Stimulated activated CD4-positive, alpha-beta T cell treated with anti-CD3 and anti-CD28 coated beads, Interleukin-1b, Interleukin-23, amount 100 ng/mL, for 1 hour (primary cell): ENCODE measurements around the gene TMEM266.
"Not testable (repeated sequence)": the region's sequence is repeated elsewhere in the genome, so short reads cannot be mapped to it uniquely, and the experiment has no call there.

Experiments
- DNase-seq, 2 donors: peaks; one replicate each; pipeline ENCODE4 v3.0.0-alpha.2; 2020; ENCODE audit warnings: low read depth in 2 of 2

The TMEM266 gene, protein sequence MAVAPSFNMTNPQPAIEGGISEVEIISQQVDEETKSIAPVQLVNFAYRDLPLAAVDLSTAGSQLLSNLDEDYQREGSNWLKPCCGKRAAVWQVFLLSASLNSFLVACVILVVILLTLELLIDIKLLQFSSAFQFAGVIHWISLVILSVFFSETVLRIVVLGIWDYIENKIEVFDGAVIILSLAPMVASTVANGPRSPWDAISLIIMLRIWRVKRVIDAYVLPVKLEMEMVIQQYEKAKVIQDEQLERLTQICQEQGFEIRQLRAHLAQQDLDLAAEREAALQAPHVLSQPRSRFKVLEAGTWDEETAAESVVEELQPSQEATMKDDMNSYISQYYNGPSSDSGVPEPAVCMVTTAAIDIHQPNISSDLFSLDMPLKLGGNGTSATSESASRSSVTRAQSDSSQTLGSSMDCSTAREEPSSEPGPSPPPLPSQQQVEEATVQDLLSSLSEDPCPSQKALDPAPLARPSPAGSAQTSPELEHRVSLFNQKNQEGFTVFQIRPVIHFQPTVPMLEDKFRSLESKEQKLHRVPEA

DNA sequence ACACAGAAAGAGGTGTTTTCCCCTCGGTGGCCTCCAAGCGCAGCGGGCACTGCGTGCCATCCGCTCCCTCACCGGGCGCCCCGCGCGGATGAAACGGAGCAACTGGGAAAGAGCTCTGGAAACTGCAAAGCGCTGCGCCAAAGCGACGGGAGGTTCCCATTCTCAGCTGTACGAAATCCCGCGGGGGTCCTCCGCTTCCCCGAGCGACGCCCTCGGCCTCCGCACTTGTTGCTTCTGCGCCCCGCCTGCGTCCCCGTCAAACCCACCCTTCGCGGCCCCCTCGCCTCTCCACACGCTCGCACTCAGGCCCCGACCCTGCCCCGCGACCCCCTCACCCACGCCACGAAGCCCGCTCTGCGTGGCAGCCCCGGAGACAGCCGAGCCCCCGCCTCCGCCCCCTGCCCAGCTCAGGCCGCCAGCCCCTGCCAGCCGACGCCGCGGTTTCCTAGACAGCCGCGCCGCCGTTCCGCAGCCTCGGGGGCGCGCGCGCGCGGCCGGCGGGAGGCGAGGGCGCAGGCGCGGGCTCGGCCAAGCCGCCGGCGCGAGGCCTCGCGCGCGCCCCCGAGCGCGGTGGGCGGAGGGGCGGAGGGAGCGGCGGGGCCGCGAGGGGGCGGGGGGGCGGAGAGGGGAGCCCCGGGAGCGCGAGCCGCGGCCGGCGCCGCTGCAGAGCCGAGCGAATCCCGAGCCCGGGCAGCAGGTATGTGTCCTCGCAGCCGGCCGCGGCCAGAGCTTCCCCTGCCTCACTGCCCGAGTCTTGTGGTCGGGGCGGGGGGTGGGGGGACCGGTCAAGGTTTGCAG lies at the start of gene TMEM266:
Gene TMEM266, plus strand, starts transcription at position 666 of the 798 bp plus-strand sequence. CDS start 74,279 bp downstream, outside the sequence.
- no peak for DNase-seq

DNA sequence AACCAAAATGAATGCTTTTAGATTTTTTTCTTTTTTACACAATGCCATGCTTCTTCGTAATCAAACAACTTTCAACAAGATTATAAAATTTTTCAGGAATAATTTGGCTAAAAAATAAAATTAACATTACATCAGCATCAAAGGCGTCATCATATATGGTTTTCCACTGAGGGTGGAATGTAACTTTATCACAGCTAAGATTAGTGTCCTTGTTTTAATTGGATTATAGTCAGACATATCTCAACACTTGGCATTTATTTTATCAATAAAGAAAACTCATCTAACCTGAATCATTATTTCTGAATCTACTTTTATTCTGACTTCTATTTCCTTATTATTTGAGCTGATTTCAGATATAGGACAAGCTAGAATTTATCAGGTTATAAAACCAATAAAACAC lies 49.2 kb upstream of the TMEM266 start:
- DNase-seq: no peak

DNA sequence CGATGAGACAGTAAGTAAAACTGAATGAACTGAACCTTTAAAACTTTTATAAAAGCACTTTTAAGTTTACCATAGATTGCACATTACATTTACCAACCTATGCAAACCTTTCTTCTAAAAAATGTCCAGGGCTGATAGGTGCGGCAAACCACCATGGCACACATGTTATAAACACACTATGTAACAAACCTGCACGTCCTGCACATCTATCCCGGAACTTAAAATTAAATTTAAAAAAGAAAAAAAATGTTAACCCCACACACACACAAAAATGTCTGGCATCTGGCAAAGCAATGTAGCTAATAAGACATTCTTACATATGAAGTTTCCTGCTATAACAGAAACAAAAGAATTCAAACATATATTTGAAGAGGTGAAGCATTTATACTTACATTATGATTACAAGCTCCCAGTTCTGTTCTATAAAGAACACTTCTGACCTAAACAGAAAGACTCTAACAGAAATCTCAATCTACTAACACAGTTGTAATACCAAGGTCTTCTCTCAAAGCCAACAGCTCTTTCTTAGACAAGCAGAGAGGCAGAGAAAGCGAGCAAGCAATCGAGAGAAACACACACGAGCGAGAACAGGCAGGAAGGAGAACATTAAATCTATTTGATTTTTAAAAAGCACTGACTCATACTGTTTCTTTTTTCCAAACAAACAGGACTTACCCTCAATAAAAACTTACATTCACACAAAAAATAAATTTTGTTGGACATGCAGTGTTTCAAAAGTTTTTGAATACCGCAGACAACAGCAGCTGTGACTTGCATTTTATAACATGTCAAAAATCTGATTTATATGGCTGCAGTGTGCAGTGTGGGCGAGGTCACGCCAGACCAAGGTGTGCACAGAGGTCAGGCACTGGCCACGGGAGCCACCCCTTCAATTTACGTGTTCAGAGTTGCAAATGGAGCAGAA lies 47.9 kb upstream of the TMEM266 start, which contains the start of gene NRG4:
Gene NRG4, minus strand, starts transcription at position 798 of the 925 bp plus-strand sequence. CDS start 1,194 bp downstream, outside the sequence.
- no peak for DNase-seq

DNA sequence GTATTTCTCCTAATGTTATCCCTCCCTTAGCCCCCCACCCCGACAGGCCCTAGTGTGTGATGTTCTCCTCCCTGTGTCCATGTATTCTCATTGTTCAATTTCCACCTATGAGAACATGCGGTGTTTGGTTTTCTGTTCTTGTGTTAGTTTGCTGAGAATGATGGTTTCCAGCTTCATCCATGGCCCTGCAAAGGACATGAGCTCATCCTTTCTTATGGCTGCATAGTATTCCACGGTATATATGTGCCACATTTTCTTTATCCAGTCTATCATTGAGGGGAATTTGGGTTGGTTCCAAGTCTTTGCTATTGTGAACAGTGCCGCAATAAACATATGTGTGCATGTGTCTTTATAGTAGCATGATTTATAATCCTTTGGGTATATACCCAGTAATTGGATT lies 46.3 kb upstream of the TMEM266 start:
- DNase-seq: not testable (repeated sequence)

DNA sequence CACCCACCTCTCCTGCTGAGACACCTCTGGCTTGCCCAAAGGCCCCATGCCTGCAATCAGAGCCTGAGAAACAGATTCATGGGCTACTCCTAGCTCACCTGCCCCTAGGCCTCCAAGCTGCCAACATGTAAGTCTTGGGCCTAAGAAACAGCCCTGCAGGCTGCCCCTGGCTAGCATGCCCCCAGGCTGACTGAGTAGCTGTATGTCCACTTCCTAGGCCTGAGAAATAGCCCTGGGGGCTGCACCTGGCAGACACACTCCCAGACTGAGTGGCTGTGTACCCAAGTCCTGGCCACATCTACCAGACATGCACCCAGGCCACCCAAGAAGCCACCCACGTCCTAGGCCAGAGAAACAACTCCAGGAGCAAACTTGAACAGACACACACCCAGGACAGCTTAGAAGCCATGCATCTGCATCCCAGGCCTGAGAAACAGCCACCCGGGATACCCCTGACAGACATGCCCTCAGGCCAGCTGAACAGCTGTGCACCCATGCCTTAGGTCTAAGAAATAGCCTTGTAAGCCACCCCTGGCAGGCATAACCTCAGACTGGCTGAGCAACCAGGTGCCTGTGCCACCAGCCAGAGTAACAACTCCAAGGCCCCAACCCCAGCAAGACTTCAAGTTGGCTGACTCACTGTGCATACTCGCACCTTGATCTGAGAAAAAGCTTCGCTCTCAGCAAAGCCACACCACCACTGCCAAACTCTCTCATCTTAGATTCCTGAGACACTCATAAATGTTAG lies 35.6 kb upstream of the TMEM266 start:
- DNase-seq: no peak

DNA sequence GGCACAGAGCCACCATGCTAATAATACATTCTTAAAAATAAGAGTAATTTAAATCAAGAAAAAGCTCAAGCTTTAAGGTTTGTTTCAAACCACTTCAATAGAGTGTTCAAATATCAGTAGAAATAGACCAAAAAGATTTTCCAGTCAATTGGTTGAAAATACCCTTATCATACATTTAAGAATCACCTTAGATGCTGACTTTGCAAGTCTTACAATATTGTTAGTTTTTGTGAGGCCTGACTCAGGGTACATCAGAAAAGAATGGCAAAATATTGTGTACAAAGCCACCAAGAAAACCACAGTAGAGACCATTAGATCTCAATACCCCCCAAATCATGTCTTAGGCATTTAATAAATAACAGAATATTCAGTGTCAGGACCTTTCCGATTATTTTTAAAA lies 27.7 kb upstream of the TMEM266 start:
- no peak for DNase-seq

DNA sequence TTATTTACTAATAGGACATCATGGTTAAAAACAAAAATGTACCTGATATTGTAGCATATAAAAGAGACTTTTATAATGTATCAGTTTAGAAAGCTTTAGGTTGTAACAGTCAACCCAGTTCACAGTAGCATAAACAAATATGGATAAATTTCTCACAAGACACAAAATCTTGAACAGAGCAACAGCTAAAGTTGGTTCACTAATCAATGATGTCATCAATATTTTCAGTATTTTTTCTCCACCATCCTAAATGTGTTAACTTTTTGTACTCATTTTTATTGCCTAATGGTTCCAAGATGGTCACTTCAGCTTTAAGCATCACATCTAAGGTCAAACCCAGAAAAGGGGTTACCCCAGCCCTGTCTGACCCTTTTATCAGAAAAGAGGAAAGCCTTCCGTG lies 26.3 kb upstream of the TMEM266 start:
- no peak for DNase-seq

DNA sequence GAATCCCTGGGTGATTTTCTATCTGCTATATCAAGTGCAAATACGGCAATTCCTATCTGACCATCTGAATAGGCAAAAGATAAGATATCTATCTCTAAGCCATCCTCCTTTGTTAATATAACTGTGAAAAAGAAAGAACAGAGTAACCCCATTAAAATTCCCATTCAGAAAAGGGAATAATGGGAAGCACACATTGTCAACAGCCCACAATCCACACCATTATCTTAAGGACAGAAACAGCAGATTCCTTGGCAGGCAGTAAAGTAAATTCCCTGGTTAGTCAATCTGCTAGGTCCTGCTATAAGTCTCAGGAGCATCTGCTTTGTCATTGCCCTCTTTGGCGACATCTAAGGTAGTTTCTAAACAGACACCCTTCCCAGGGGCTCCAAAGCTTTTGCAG lies 25.7 kb upstream of the TMEM266 start:
- DNase-seq: no peak

DNA sequence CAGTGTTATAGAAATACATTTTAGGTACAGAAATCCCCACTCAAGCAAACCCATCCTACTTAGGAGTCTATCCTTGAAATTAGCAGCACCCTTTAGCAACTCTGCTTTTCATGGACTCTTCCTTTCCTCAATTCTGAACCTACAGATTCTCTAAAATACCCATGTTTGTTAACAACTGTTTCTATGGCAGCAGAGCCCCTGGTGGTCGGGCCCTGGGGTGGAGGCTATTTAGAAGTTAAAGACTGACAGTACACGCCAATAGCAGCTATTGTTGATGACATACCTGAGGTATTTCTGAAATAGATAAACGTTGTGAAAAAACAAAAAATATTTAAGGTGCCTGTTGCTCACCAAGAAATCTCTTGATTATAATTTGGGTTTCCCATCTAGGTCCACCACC lies 24.2 kb upstream of the TMEM266 start:
- no peak for DNase-seq

DNA sequence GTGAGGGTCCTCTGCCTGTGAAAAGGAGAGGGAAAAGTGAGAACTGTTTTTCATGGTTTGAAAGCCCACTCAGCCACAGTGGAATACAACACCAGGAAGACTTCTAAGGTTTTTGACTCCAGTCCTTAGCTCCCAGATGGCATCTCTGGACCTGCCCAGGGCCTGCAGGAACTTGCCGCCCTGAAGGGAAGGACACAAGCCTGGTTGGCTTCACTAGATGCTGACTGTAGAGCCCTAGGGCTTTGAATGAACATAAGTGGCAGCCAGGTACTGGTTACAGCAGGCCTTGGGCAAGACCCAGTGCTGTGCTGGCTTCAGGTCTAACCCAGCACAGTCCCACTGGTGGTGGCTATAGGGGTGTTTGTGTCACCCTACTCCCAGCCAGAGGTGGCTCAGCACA lies 21.3 kb upstream of the TMEM266 start:
- DNase-seq: no peak

DNA sequence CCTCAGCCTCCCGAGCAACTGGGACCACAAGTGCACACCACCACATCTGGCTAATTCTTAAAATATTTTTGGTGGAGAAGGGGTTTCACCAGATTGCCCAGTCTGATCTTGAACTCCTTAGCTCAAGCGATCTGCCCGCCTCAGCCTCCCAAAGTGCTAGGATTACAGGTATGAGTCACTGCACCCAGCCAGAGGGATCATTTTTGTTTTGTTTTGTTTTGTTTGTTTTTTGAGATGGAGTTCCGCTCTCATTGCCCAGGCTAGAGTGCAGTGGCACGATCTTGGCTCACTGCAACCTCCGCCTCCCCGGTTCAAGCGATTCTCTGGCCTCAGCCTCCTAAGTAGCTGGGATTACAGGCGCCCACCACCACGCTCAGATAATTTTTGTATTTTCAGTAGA lies 5.6 kb upstream of the TMEM266 start:
- DNase-seq: not testable (repeated sequence)

DNA sequence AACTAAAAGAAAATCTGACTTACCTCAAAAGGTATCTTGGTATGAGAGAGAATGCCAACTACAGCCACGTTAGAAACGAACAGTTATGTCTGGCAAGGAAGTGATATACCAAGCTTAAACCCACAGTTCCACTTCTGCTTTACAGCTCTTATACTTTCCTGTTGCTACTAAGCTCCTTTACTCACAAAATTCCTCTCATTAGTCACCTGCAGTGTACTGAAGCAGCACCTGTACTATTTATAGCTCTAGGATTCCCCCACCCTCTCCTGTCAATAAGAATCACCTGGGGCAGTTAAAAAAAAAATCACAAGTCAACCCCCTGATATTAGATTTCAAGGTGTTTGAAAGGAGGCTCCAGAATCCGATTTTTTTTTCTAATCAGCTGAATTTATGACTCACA lies 2.9 kb upstream of the TMEM266 start:
- no peak for DNase-seq

DNA sequence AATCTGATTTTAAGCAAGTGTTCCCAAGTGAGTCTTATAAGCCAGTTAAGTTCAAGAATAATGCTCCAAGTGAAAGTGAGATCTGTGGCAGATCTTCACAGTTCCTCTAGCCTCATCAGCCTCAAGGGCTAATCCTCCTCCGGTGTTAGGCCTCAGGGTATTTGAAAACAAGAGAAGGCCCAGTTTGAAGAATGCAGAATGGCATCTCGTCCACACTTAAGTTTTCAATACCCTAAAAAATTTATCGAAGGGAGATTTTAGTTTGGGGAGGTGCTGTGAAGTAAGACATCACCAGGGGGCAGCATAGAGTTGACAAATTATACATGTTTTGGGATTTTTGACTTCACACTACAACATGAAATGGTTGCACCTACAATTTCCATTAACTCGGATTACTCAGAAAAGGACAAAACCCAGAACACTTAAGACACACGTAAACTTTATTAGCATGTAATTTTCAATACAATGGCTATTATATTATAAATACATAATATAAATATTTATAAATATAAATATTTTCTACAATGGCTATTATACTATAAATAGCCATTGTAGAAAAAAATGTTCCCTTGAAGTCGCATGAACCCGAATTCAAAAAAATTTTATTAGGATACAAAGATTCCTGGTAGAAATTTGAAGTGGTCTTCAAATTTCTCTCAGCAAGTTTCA lies 2.3 kb upstream of the TMEM266 start:
- DNase-seq: peak in 1 of 2 donors; percentile 5

DNA sequence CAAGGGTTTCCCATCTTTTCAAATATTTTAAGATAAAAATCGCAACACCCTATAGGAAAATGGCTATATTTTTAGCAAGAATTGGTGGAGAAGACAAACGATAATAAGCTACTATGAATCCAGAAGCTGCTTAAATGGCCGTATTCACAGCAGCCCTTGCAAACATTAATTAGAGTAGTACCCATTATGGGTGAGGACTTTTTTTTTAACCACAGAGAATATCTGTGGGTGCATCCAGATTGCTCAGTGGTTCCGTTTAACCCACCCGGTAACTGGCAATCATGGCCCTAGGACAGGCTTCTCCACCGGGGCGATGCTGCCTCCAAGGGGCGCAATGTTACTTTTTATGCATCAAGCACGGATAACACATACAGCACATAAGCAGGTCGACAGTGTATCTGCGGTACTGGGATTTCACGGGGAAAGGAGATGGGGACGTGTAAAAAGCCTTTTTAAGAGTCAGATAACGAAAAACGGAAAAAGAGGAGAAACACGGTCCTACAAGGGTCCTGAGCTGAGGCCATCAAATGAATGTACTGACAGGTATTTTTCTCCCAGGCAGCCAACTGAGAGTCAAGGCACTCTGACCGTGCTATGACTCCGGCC lies 968 bp upstream of the TMEM266 start:
- DNase-seq: no peak

DNA sequence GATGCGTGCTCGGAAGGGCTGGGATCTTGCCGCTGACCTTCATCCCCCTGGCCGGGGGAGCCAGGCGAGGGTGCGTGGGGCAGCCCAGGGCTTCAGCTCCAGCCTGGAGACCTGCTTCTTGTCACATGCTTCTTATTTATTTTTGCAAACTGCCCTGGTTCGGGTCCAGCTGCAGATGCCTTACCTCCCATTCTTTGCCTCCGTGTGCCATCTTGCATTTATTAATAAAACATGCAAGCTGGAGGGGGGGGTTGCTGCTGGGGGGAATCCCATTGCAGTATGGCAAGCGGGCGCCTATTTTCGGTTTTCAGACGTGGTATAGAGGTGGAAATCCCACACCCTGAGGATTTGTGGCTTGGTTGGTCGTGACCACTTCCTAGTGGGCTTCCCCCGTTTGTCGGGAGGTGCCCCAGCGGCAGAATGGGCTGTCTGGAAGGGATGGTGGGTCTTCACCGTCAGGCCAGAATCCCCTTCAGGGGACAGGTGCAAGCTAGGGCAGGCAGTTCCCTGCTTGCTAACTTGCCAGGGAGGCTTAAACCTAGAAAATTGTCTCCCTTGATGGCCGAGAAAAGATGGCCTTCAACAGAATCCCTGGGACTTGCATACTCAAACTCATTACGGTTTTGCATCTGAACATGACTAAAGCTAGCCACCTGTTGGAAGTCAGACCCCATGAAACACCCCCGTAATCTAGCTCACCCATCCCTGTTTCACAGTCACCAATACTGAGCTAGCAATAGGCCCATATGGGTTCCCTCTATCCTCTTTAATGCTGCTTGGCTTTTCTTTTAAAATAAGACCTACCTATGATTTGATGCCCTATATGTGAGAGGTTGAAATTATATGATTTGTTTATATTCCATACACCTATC lies 569 bp downstream of the TMEM266 start:
- DNase-seq: no peak

DNA sequence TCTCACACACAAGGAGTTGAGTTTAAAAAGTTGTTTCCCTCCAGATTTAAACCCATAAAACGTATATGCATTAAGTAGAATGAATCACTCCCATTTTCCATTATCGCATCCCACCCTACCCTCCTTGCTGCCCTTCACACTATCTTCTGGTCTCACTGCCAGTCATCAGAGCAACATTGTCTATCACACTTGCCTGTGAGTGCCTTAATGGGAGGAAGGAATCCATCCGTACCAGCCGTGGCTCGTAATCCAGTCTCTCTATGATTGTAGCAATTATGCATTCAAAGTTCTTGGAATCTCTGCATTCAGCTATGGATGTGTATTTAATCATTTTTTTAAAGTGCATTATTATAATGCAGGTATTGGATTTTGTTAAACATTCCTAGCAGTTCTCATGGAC lies 1.9 kb downstream of the TMEM266 start:
- DNase-seq: no peak

DNA sequence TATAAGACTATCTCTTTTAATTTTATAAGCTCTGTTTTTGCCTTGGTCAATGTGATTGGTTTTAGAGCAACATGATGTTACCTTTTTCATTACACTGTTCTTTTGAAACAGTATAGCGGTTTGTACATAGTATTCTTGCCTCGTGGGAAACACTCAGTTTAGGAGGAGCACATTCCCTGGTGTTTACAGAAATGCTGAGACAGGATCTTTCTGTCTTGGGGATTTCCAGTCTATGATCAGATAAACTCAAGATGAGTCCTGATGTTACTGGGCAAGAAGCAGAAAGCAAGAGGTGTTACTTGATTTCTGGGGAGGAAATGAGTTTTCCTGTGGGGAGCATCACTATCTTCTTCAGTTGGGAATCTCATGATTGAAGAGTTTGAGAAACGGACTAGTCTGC lies 2.5 kb downstream of the TMEM266 start:
- no peak for DNase-seq

DNA sequence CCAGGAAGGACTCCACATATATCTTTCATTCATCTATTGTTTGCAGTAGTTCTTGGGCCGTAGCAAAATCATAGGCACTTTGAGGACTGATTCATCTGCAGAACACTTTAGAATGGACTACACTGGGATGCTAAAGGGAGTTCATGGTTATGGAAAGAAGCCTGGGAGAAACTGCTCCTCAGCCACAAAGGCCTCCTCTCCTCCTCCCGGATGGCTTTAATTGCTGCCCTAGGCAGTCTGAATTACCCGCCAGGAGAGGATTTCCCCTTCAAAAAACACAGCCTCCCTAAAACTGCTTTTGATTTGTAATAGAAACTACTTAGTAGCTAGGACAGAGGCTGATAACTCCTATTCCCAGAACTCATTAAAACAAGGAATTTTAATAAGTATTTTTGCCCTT lies 4.6 kb downstream of the TMEM266 start:
- no peak for DNase-seq

DNA sequence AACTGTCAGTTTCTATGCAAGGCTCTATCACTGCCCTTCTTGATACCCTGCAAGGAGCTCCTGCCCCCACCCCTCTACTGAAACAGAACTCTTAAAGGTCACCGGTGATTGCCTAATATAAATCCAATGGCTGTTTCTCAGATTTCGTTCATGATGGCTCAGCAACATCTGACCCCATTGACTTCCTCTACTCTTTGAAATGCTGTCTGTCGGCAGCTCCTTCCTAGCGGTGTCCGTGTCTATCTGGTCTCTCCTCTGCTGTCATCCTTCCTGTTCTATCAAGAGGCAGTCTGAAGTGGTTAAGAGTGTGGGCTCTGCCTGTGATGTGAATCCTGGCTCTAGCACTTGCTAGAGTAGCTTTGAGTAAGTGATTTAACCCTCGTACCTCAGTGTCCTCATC lies 5.5 kb downstream of the TMEM266 start:
- no peak for DNase-seq
